ENCODE results near the gene SASH1. TPM values are rescaled to one million over a fixed set of nuclear protein-coding genes. Genes with fewer than 3 reads are reported as not detected.

Gene SASH1
- total RNA-seq, 6 experiments from 2014 or later, result 66.0 to 91.4 (median 88.4) TPM

- no peak overlapping the region for H3K4me3 Mint-ChIP-seq
- TF ChIP-seq, protein P1, sequence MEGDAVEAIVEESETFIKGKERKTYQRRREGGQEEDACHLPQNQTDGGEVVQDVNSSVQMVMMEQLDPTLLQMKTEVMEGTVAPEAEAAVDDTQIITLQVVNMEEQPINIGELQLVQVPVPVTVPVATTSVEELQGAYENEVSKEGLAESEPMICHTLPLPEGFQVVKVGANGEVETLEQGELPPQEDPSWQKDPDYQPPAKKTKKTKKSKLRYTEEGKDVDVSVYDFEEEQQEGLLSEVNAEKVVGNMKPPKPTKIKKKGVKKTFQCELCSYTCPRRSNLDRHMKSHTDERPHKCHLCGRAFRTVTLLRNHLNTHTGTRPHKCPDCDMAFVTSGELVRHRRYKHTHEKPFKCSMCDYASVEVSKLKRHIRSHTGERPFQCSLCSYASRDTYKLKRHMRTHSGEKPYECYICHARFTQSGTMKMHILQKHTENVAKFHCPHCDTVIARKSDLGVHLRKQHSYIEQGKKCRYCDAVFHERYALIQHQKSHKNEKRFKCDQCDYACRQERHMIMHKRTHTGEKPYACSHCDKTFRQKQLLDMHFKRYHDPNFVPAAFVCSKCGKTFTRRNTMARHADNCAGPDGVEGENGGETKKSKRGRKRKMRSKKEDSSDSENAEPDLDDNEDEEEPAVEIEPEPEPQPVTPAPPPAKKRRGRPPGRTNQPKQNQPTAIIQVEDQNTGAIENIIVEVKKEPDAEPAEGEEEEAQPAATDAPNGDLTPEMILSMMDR (IDR thresholded peaks at IDR 0.05), result no peak
- no peak overlapping the region for H3K27ac Mint-ChIP-seq
- H3K27me3 Mint-ChIP-seq (ENCODE audit: insufficient read depth), result no peaks in the 10 kb centered on the region; the same call in 1 of the 2 replicates
- peaks cover 29% of the 10 kb centered on the region for H3K4me1 Mint-ChIP-seq (ENCODE audit: low read depth)
- H3K36me3 Mint-ChIP-seq (ENCODE audit: low read depth), result peaks cover 36% of the 10 kb centered on the region
- no peaks in the 10 kb centered on the region for H3K9me3 Mint-ChIP-seq
- no peak for DNase-seq
Measured at GRCh38 chr6:148487461-148487860, 144.8 kb downstream of the SASH1 start.

DNA sequence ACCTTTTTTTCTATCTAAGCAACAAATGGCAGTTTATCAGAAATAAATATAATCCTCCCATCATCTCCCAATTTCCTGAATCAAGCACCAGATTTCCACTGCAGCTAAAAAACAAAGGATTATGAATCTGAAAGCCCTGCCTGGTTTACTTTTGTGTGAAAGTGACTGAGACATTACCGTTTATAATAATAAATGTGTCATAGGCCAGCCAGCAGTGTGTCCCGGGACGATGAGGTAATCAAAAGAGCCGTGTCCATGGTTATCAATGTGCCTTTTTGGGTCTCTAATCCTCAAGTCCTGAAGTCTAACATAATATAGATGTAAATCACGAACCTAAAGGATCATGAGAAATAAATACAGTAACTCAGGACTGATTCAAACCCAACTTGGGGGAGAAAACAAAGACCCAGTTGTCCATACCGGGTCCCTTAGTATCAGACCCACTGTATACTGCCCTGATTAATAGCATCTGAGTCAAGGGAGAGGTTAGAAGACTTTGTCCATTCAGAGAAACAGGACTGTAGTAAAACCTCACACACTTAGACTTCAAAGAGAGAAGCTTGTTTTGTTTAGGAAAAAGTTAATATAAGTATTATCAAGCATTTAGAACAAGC, 149.1 kb downstream of the SASH1 start:
- H3K27me3 Mint-ChIP-seq (ENCODE audit: insufficient read depth), result no peaks in the 10 kb centered on the region; the same call in 1 of the 2 replicates
- TF ChIP-seq, protein P1 (IDR thresholded peaks at IDR 0.05), result no peak
- H3K4me1 Mint-ChIP-seq (ENCODE audit: low read depth), result peaks cover 48% of the 10 kb centered on the region
- peak overlapping the region; percentile 7; the same call in 1 of the 2 replicates for H3K4me3 Mint-ChIP-seq
- DNase-seq, result peak; percentile 18
- peaks cover 36% of the 10 kb centered on the region for H3K36me3 Mint-ChIP-seq (ENCODE audit: low read depth)
- peak overlapping the region; percentile 66 for H3K27ac Mint-ChIP-seq
- H3K9me3 Mint-ChIP-seq, result no peaks in the 10 kb centered on the region

- TF ChIP-seq, protein P1 (IDR thresholded peaks at IDR 0.05), result no peak
- Mint-ChIP-seq H3K36me3 (ENCODE audit: low read depth) (peaks cover 36% of the 10 kb centered on the region), H3K4me3 (no peak overlapping the region), H3K27me3 (ENCODE audit: insufficient read depth) (no peaks in the 10 kb centered on the region; the same call in 1 of the 2 replicates), H3K27ac (no peak overlapping the region; the same call in 1 of the 2 replicates), H3K9me3 (no peaks in the 10 kb centered on the region), H3K4me1 (ENCODE audit: low read depth) (peaks cover 58% of the 10 kb centered on the region)
- DNase-seq, result no peak
Measured at GRCh38 chr6:148492654-148493290, 150.1 kb downstream of the SASH1 start.

DNA sequence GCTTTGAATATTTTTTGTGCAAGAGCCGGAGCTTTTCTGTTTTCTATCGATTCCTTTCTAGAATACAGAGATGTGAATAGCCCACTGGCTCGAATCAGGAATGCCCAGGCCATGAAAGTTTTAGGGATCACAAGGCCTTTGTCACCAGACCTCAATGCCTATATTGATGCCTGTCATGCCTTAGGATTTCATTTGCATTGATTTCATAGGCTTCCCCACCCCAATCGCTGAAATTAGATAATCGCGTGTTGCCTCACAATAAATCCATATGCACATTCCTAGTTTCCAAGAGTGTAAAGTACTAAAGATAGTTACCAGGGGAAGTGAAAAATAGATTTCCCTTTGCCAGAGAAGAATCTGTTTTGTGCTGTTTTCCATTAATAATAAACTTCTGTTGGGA, 150.8 kb downstream of the SASH1 start:
- H3K9me3 Mint-ChIP-seq, result no peaks in the 10 kb centered on the region
- H3K36me3 Mint-ChIP-seq (ENCODE audit: low read depth), result peaks cover 31% of the 10 kb centered on the region
- peaks cover 61% of the 10 kb centered on the region for H3K4me1 Mint-ChIP-seq (ENCODE audit: low read depth)
- no peak for DNase-seq
- peak overlapping the region; percentile 11; the same call in 1 of the 2 replicates for H3K27ac Mint-ChIP-seq
- no peaks in the 10 kb centered on the region; the same call in 1 of the 2 replicates for H3K27me3 Mint-ChIP-seq (ENCODE audit: insufficient read depth)
- TF ChIP-seq, protein P1 (IDR thresholded peaks at IDR 0.05), result no peak
- H3K4me3 Mint-ChIP-seq, result no peak overlapping the region

DNA sequence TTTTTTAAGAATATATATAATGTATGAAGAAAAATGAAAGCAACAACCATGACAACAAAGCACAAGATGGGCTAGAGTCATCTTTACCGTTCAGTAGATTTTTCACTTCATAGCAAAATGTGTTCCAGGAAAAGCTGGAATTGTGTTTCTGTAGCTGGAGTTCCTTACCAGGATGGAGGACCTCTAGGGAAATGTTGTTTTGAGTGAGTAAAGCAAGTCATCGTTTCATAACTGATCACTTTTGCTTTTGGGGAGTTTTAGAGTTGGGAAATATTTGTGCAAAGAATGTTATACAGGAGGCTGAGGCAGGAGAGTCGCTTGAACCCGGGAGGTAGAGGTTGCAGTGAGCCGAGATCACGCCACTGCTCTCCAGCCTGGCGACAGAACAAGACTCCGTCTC, 151.6 kb downstream of the SASH1 start:
- TF ChIP-seq, protein P1 (IDR thresholded peaks at IDR 0.05), result no peak
- Mint-ChIP-seq H3K4me1 (ENCODE audit: low read depth) (peaks cover 62% of the 10 kb centered on the region), H3K9me3 (no peaks in the 10 kb centered on the region), H3K4me3 (no peak overlapping the region), H3K27ac (peak overlapping the region; percentile 73), H3K27me3 (ENCODE audit: insufficient read depth) (no peaks in the 10 kb centered on the region; the same call in 1 of the 2 replicates), H3K36me3 (ENCODE audit: low read depth) (peaks cover 25% of the 10 kb centered on the region)
- no peak for DNase-seq
